GM12878 (cell line): ENCODE data around the gene CDCA7L.

Experiments
- BCL11A ChIP-seq: IDR thresholded peaks from 2 replicates; pipeline ENCODE4 v1.6.1; 2011; ENCODE audit warnings: low read depth, low read length
- CEBPB ChIP-seq, 2 experiments: fragments of 150-350 bp in 1 of 2; IDR thresholded peaks; 2 replicates each; pipeline ENCODE4 v1.6.1; 2012 to 2014; ENCODE audit warnings: low read depth in 2 of 2, low read length in 2 of 2, borderline replicate concordance in 1 of 2, inconsistent platforms in 1 of 2
- HDGF ChIP-seq: fragments of 450-650 bp; IDR thresholded peaks from 2 replicates; pipeline ENCODE4 v1.6.1; 2016; ENCODE audit warnings: antibody characterized with exemption
- SUPT20H ChIP-seq: IDR thresholded peaks from 2 replicates; pipeline ENCODE4 v1.6.1; 2011; ENCODE audit warnings: low read depth, mild to moderate bottlenecking, low read length, moderate library complexity, borderline replicate concordance; ENCODE audit not compliant: control insufficient read depth
- TF ChIP-seq, protein P1 (sequence below): IDR thresholded peaks from 2 replicates; pipeline ENCODE4 v1.6.1; 2011; ENCODE audit warnings: mild to moderate bottlenecking, low read depth, low read length, moderate library complexity; ENCODE audit not compliant: insufficient replicate concordance
- TF ChIP-seq, protein P2 (sequence below), 3 experiments: IDR thresholded peaks in 2 of 3; conservative IDR thresholded peaks in 1 of 3; 2 replicates each; pipeline ENCODE4 v1.5.1; 2011; ENCODE audit warnings: low read depth in 3 of 3, low read length in 3 of 3, mild to moderate bottlenecking in 3 of 3, control low read depth in 2 of 3, moderate library complexity in 2 of 3, inconsistent platforms in 1 of 3, mixed read lengths in 1 of 3; ENCODE audit not compliant: control insufficient read depth in 2 of 3, insufficient read depth in 1 of 3; ENCODE audit errors: extremely low read depth in 1 of 3

DNA sequence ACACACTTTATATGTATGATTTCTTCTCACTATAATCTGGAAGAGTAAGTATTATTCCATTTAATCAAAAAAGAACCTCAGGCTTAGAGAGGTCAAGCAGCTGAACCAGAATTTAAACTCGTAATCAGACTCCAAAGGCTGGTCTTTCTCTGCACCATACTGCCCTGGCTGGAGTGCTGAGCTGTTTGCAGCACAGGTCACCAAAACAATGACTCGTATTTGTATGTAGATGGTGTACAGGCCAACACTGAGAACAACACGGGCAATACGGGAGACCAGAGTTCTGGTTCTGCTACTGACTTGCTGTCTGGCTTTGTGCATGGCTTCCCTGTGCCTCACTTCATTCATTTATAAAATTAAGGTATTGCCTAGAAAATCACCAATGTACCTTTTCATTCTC is 57.9 kb downstream of the CDCA7L start:
- TF ChIP-seq HDGF (no peak), SUPT20H (no peak), CEBPB (IDR thresholded peaks at IDR 0.05; ENCODE audit: borderline replicate concordance in 1 of 2, low read depth in 2 of 2, low read length in 2 of 2) (no peak), BCL11A (no peak)
- TF ChIP-seq, protein P1, sequence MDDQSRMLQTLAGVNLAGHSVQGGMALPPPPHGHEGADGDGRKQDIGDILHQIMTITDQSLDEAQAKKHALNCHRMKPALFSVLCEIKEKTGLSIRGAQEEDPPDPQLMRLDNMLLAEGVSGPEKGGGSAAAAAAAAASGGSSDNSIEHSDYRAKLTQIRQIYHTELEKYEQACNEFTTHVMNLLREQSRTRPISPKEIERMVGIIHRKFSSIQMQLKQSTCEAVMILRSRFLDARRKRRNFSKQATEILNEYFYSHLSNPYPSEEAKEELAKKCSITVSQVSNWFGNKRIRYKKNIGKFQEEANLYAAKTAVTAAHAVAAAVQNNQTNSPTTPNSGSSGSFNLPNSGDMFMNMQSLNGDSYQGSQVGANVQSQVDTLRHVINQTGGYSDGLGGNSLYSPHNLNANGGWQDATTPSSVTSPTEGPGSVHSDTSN = no peak
- TF ChIP-seq, protein P2, sequence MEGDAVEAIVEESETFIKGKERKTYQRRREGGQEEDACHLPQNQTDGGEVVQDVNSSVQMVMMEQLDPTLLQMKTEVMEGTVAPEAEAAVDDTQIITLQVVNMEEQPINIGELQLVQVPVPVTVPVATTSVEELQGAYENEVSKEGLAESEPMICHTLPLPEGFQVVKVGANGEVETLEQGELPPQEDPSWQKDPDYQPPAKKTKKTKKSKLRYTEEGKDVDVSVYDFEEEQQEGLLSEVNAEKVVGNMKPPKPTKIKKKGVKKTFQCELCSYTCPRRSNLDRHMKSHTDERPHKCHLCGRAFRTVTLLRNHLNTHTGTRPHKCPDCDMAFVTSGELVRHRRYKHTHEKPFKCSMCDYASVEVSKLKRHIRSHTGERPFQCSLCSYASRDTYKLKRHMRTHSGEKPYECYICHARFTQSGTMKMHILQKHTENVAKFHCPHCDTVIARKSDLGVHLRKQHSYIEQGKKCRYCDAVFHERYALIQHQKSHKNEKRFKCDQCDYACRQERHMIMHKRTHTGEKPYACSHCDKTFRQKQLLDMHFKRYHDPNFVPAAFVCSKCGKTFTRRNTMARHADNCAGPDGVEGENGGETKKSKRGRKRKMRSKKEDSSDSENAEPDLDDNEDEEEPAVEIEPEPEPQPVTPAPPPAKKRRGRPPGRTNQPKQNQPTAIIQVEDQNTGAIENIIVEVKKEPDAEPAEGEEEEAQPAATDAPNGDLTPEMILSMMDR (IDR thresholded peaks at IDR 0.05 in 2 of 3, conservative IDR thresholded peaks at IDR 0.05 in 1 of 3; ENCODE audit: control insufficient read depth in 2 of 3, extremely low read depth in 1 of 3, insufficient read depth in 1 of 3, low read depth in 3 of 3, low read length in 3 of 3) = no peak
